ENCODE measurements around the gene DIS3L2.

GRCh38 chr2:232327105-232328031, 365.9 kb downstream of the DIS3L2 start:
- TF ChIP-seq TAF1 (IDR thresholded peaks at IDR 0.05; ENCODE audit: borderline replicate concordance, low read depth, low read length): no peak
- TF ChIP-seq POLR2A (IDR thresholded peaks at IDR 0.05; ENCODE audit: low read depth, low read length): no peak

Measured in GM12892 (cell line).